HTR-8/SVneo (cell line): ENCODE measurements around the gene SNX6.
"Not testable (repeated sequence)": the region's sequence is repeated elsewhere in the genome, so short reads cannot be mapped to it uniquely, and the experiment has no call there.

Experiments used
- DNase-seq: peaks from one replicate; pipeline ENCODE4 v3.0.0; 2011; ENCODE audit warnings: low spot score, mixed read lengths; ENCODE audit not compliant: insufficient read length
- FAIRE-seq: peaks from 2 replicates; lab custom pipeline; 2011; peaks lifted over from hg19 to GRCh38; lab: Jason Lieb, UNC

The SNX6 gene

GRCh38 chr14:34537677-34538009 is 92.3 kb downstream of the SNX6 start:
- FAIRE-seq (no peak), DNase-seq (no peak)

- FAIRE-seq, result no peak
Measured at GRCh38 chr14:34536951-34537676, 92.8 kb downstream of the SNX6 start.

GRCh38 chr14:34527591-34527990 is 102.4 kb downstream of the SNX6 start:
- DNase-seq, result no peak
- FAIRE-seq, result no peak

More at GRCh38 chr14:34536951-34537676, 92.8 kb downstream of the SNX6 start:
- no peak for DNase-seq

GRCh38 chr14:34524216-34524615 is 105.7 kb downstream of the SNX6 start:
- FAIRE-seq, DNase-seq: not testable (repeated sequence)

GRCh38 chr14:34522496-34522895 is 107.5 kb downstream of the SNX6 start:
- no peak for FAIRE-seq
- DNase-seq, result no peak

- not testable (repeated sequence) for FAIRE-seq, DNase-seq
Measured at GRCh38 chr14:34521071-34521470, 108.9 kb downstream of the SNX6 start.

- FAIRE-seq, DNase-seq: not testable (repeated sequence)
Measured at GRCh38 chr14:34520304-34520970, 109.5 kb downstream of the SNX6 start.
